ENCODE results near the gene GTF2I. TPM values are rescaled to one million over a fixed set of nuclear protein-coding genes. Genes with fewer than 3 reads are reported as not detected.
A peak's percentile ranks its signal among the peaks of the same experiment; 100 is the strongest.
"Not testable (repeated sequence)": the region's sequence is repeated elsewhere in the genome, so short reads cannot be mapped to it uniquely, and the experiment has no call there.

Gene GTF2I
- total RNA-seq, 1 experiment from 2014 or later: 58.4 TPM

DNA sequence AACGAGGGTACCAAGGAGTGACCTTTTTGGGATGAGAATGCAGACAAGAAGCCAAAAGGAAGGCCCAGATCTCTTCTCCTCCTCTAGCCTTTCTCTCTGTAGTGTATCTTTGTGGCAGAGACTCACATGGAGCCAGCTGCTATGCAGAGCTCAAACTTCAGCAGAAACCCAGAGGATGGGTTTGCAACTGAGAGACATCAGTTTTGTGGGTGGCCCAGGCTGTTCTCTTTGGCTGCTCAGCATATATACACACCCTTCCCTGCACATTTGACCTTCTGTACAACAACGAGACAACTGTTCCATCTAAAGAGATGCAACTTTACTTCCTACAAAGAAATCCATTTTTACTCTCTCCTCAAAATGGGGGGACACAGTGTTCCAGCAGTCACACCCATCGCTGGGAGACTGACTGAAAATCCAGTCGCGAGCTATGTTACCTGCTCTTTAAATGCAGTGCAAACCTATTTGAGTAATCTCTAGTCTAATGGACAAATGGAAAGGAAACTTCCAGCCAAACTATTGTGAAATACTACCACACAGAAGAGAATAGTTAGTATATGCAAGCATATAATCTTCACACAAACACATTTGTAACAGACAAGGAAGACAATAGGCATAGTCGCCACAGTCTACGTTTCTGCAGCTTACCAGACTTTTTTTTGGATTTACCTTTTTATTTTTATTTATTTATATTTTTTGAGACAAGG lies 51.2 kb downstream of the GTF2I start:
- DNase-seq (ENCODE audit: extremely low read depth, low read depth): no peak

DNA sequence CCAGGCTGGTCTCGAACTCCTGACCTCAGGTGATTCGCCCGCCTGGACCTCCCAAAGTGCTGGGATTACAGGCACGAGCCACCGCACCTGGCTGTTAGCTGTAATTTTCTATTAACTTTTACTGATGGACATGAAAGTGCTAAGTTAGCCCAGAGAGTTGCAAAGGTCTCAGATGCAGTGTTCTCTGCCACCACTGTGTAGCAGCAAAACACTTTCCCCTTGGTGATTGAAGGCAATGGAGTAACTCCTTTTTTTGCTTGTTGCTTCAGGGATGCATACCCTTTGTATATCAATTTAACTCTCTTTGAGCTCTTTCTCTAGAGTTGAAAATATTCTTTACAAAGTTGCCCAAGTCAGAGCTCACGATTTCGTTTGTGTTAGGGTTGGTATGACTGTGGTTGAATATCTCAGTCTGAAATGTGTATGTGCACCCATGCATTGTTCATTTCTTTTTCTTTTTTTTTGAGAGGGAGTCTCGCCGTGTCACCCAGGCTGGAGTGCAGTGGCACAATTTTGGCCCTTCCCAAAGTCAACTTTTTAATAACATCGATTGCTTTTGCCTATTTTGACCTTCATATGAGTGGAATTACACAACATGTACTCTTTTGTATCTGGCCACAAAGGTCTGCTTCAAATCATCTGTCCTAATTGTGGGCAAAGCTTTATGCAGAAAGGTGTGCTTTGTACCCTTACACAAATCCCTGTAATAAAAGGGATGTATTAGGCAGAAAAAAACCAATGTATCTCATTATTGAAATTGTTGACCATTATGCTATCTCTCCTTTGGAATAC lies 52.6 kb downstream of the GTF2I start:
- DNase-seq (ENCODE audit: extremely low read depth, low read depth): peak; percentile 37

DNA sequence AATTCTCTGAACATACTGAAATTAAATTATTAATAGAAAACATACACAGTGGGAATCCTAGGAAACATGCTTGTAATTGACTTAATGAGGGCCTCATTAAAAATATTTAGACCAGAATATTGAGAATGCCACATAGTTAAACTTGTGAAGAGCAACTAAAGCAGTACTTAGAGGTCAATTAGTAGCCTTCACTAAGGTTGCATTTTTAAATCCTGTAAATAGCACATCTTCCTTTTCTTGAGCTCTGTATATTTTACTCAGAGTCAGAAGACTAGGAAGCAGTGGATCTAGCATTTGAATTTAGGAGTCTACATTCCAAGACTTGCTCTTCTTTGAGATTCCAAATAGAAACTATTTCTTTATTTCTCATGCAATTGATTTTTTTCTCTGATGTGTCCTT lies 56.0 kb downstream of the GTF2I start:
- no peak for DNase-seq (ENCODE audit: extremely low read depth, low read depth)

DNA sequence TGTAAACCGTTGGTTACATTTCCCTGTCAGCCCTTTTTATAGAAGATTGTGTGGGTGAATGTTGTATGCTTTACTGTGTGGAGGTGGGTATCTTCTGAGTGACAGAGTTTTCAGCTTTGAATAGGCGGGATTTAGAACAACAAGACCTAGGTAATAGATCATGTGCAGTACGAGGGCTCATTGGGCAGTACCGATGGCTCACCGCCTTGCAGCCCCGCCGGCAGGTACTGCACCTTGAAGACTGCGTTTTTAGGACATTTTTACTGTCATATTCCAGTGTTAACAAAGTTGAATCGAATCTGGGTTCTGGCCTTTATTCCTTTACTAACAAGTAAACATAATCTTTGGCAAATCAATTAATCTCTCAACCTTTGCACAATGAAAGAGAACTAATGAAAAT lies 60.4 kb downstream of the GTF2I start:
- no peak for DNase-seq (ENCODE audit: extremely low read depth, low read depth)

DNA sequence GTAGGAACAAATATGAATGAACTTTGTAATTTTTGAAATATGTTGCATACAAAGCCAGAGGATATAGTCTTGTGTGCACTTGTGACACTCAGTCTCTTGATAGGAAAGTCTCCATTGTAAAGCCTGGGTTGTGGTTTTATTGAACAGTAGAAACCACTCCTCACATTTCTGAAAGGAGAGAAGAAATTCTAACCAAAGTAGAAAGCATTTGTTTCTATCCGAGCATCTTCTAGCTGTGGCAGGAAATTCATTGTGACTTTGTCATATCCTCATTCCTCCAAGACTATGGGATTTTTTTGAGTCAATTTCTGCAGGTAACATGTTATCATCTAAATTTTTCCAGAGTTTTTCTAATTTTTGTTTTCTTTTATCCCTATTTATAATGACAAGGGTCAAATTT lies 60.8 kb downstream of the GTF2I start:
- no peak for DNase-seq (ENCODE audit: extremely low read depth, low read depth)

DNA sequence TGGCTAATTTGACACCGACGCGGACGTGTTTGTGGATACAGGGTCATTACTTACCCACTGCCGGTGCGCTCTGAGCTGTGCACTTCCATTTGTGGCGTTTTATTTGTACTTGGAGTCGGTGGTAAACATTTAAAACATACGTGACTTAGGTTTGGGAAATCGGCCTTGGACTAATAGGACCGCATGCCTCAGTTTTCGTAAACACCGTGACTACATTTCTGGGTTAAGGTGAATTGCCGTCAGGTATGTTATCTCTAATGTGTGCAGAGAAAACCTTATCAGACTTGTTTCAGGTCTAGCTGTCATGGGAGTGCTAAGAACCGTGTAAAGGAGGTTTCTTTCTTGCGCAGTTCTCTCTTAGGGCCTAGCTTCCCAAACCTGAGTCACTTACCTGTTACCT lies 64.6 kb downstream of the GTF2I start:
- DNase-seq (ENCODE audit: extremely low read depth, low read depth): no peak

DNA sequence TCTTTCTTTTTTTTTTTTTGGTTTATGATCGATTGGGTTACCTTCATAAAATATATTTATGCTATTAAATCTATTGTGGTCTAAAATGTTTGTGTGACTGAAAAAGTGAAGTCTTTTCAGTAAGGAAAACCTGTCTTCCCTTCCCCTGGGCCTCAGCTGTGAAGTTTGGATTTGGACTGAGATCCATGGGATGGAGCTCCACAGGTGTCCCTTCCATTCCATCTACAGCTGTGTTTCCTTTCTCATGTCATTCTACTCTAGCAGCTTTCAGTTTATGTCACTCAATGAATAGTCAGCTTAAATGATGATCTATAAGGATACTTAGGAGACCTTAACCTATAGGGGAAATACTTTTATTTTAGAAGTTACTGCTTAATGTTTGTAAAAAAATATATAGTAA lies 68.3 kb downstream of the GTF2I start:
- DNase-seq (ENCODE audit: extremely low read depth, low read depth): no peak

DNA sequence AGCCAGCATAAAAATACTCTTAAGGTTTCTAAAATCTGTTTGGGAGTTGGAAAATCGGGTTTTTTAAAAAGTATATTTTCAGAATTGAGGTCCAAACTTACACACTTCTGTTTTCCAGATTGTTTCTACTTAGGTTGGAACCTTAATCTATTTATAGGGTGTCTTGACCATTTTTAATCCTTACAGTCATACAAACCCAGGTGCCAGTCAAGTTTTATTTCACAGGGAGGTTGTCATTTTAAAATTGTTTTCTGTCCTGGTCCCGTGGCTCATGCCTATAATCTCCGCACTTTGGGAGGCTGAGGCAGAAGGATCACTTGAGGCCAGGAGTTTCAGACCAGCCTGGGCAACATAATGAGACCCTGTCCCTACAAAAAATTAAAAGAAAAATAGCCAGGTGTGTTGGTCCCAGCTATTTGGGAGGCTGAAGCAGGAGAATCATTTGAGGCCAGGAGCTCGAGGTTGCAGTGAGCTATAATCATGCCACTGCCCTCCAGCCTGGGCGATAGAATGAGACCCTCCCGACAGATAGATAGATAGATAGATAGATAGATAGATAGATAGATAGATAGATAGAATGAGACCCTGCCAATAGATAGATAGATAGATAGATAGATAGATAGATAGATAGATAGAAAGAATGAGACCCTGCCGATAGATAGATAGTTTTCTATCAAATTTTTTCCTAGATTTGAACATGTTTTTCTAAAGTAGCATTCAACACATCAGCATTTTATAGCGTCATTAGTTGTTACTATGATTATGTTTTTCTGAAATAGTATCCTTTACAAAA lies 69.0 kb downstream of the GTF2I start:
- no peak for DNase-seq (ENCODE audit: extremely low read depth, low read depth)

DNA sequence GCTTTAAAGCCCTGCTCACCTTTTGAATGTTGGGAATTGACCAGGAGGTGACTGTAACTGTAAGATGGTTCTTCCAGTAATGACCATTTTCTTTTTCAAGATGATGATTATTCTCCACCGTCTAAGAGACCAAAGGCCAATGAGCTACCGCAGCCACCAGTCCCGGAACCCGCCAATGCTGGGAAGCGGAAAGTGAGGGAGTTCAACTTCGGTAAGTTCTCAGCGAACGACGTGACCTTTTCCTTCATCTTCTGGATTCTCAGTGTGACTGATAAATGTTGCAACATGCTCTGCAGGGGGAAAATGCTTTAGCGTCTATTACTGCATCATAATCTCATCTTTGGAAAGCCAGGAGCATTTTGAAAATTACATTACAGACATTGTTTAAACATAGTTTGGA lies 71.2 kb downstream of the GTF2I start:
- DNase-seq (ENCODE audit: extremely low read depth, low read depth): not testable (repeated sequence)

DNA sequence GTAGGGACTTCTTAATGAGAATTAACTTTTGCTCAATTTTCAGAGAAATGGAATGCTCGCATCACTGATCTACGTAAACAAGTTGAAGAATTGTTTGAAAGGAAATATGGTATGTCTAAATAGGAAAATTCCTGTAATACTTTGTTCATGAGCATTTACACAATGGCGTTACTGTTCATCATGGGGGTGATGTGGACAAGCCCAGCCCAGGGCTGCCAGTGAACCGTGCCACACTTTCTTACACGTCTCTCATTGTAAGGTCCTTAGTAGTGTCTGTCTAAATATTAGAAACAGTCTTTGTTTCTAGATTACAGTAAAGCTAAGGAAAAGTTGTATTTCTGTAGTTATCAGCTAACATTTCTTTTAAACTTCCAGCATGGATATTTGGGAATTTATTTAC lies 72.7 kb downstream of the GTF2I start:
- DNase-seq (ENCODE audit: extremely low read depth, low read depth): not testable (repeated sequence)

DNA sequence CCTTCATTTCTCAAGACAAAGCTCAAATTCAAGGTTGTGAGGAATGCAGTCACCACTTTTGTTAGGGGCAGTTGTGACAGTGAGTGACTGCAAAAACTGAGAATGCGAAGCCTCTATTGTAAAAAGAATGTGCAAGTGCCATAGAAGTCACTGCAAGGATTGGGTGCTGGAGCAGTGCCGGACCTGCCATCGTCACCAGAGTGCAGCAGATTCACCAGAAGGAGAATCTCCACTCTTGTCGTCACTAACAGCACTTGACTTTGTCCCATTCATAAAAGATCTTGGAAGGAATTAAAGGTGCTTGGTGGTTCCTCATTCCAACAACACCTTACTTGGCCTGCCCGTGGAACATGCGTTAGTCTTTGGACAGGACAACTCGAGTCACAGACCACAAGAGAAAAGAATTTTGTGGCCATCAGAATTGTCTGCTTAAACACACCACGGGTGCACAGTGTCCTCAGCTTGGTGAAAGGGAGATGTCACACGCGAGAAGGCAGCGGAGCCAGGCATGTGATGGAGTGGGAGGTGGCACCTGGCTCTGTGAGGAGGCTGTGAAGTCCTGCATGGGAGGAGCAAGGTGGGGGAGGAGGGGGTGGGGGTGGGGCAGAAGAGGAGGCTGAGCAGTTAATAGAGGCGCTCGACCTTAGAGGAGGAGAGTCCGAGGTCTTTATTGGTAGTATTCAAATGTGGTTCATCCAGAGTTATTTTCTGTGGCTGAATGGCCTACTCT lies 82.6 kb downstream of the GTF2I start:
- DNase-seq (ENCODE audit: extremely low read depth, low read depth): not testable (repeated sequence)

DNA sequence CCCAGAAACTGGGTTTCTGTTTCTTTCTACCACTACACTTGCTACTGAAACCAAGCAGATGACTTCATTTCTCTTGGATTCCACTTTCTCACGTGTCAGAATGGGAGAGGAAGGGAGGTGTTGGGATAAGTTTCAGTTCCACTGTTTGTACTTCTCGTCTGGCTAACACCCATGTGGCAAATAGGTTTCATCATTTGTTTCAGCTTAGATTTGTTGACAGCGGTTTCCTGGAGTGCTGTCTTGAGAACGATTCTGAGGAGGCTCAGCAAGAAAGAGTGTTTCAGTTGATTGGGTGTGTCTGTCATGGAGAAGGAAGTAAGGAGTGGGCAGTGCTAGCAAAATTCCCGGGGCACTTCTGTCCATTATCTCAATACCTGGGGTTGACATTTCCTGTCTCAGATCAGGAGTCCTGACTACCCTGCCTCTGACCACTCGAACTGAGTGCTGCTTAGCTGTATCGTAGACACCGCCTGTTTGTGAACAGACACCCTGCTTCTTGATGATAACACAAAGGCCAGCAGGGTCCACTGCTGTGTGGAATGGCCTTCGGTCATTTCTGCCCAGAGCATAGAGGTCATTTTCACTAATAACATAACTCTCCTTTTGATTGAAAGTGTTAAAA lies 86.5 kb downstream of the GTF2I start:
- not testable (repeated sequence) for DNase-seq (ENCODE audit: extremely low read depth, low read depth)

DNA sequence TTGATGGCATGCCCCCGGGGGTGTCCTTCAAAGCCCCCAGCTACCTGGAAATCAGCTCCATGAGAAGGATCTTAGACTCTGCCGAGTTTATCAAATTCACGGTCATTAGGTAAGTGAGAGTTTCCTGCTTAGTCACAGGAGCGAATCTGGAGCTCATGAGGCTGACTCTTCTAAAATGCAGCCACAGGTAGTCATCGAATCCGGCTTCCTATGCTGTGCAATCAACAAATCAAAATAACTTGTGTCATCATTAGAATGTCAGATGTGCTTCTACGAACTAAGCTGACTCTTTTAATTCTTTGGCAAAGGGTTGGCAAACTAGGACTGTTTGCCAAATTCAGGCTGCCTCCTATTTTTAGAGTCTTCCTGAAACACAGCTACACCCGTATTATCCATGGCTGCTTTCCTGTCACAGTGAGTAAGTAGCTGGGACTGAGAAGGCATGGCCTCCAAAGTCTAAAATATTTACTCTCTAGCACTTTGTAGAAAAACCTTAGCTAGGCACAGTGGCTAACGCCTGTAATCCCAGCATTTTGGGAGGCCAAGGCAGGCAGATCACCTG lies 96.5 kb downstream of the GTF2I start:
- DNase-seq (ENCODE audit: extremely low read depth, low read depth): not testable (repeated sequence)

DNA sequence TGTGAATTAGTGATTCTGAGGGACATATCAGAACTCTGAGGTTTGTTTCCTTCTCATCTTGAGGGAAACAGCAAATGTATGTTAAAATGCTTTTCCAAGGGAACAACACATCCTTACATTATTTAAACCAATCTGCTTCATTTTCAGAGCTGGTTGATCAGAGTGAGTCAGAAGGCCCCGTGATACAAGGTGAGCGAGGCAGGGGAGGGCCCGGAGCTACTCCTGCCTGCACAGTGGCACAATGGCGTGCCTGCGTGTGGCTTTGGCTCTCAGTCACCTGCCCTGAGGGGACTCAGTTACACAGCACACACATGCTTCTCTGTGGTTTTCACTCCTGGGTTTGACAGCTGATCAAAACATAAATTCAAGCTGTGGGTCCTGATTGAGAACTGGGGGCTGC lies 99.2 kb downstream of the GTF2I start:
- DNase-seq (ENCODE audit: extremely low read depth, low read depth): not testable (repeated sequence)

DNA sequence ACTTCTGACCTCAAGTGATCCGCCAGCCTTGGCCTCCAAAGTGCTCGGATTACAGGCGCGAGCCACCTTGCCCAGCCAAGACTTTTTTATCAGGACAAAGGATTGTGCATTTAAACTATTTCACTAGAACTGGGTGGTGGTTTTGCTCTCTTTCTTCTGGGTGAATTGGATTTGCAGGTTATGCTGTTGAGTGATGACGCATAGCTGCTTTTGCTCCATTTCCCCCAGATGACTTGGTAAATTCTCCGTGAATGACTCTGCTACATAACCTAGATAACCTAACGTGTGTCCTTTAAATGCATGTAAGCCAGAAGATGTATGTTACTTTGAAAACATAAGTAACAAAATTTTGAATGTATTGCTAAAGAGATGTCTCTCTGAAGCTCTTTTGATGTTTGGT lies 100.8 kb downstream of the GTF2I start:
- DNase-seq (ENCODE audit: extremely low read depth, low read depth): not testable (repeated sequence)

DNA sequence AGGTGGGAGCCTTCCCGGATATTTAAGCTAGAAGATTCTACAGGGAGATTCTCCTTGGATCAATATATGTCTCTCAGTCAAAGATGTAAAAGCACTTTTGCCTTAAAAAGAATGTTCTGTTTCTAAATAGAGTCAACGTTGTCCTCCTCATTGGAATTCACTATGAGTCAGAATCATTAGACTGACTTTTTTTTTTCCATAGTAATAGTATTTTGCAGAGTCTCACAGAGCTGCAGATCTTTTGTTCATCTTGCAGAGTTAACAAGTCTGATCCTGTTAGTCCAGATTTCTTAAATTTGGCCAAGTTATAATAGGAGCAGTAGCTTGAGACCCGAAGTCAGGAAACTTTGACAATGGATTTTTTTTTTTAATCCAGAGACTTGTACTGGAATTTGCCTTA lies 101.5 kb downstream of the GTF2I start:
- not testable (repeated sequence) for DNase-seq (ENCODE audit: extremely low read depth, low read depth)

DNA sequence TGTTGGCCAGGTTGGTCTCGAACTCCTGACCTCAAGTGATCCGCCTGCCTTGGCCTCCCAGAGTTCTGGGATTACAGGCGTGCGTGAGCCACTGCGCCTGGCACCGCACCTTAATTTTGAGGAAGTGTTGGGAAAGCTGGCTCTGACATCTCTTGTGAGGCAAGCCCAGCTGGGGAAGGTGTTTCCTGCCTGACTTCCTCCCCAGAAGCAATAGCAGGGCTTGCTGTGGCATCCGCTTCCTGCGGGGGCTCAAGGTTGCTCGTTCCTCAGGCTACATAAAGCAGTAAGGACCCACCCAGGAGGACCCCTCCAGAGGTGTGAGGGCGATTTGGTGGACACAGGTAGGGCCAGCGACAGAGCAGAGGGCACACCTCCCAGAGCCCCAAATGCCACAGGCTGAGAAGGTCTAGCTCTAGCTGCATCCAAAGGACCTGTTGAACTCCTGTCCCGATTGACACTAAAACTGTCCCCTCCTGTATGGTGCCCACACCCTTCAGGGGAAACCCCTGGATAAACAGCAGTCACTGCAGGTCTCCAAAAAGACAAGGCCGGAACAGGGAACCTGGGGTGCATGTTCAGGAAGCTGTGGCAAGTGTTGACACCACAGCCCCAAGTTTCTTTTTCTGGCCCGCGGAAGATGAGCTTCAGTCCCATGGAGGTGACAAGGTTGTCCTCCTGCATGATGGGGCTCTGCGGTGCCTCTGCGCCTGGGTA lies 107.8 kb downstream of the GTF2I start:
- not testable (repeated sequence) for DNase-seq (ENCODE audit: extremely low read depth, low read depth)

DNA sequence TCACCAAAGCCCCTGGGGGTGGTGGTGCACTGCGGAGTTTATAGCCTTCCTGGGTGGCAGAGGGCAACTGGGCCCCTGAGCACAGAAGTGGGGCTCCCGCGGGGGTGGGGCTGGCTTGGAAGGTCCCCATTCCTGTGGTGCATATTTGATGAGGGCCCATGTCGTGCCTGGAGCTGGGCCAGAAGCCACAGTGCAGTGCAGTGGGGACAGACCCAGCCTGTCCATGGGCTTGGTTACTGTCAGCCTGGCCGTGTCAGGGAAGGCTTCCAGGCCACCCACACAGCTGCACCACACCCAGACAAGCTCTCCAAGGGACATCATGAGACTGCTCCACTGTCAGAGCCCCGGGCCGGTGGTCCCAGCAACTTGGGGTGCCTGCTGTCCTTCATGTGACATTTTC lies 109.0 kb downstream of the GTF2I start:
- not testable (repeated sequence) for DNase-seq (ENCODE audit: extremely low read depth, low read depth)

DNA sequence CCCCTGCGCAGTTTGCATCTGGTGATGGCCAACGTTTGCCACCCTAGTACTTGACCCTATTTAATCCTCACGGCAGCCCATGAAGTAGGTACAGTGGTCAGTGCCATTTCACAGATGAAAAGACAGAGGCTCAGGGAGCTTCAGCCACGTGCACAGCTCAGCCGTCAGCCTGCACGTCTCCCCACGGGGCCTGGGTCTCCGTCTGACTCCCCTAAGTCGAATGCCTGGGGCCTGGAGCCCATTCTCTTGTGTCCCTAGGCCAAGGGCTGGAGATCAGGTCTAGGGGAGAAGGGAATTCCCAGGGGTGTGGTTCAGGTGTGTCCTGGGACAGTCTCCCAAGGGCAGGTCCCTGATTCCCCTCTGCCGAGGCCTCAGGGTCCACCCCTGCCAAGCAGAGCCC lies 109.5 kb downstream of the GTF2I start:
- not testable (repeated sequence) for DNase-seq (ENCODE audit: extremely low read depth, low read depth)
